Measurements from ENCODE around the gene BCKDHB. TPM values are rescaled to one million over a fixed set of nuclear protein-coding genes. Genes with fewer than 3 reads are reported as not detected.

Gene BCKDHB
- total RNA-seq, 4 donors from 2014 or later: 12.0 to 32.4 (median 20.6) TPM

DNA sequence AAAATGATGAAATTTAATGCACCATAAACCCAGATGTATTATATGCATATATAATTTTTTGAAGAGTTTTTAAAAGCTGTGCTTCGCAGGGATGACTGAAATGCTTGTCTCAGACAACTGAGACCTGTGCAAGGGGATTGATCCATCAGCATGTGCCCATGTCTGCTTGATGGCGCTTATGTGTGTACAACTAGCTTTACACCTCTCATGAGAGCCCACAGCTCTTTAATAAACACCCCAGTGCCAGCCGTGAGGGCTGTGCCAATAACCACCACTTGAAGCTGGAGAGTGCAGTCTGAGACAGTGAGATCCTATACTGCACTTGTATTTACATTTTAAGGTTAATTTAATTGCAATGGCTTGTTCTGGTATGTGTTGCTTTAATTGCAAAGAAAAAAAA lies 225.5 kb downstream of the BCKDHB start:
- Histone ChIP-seq H3K9me3 (no peaks in the 10 kb centered on the region), H3K27me3 (no peaks in the 10 kb centered on the region), H3K36me3 (no peaks in the 10 kb centered on the region), H3K4me3 (no peak overlapping the region), H3K4me1 (peaks cover 0 to 37% (median 0%) of the 10 kb centered on the region in 3 donors), H3K27ac (no peak overlapping the region)
- 62% methylated on average over 3 of the region's 3 CpGs; no CpG with 5 or more reads in 1 of the 2 donors for WGBS, 2 donors (ENCODE audit: low coverage in 1 of 2)
- ATAC-seq: no peak
- TF ChIP-seq EP300 (IDR thresholded peaks at IDR 0.05): no peak
- TF ChIP-seq, protein P1, sequence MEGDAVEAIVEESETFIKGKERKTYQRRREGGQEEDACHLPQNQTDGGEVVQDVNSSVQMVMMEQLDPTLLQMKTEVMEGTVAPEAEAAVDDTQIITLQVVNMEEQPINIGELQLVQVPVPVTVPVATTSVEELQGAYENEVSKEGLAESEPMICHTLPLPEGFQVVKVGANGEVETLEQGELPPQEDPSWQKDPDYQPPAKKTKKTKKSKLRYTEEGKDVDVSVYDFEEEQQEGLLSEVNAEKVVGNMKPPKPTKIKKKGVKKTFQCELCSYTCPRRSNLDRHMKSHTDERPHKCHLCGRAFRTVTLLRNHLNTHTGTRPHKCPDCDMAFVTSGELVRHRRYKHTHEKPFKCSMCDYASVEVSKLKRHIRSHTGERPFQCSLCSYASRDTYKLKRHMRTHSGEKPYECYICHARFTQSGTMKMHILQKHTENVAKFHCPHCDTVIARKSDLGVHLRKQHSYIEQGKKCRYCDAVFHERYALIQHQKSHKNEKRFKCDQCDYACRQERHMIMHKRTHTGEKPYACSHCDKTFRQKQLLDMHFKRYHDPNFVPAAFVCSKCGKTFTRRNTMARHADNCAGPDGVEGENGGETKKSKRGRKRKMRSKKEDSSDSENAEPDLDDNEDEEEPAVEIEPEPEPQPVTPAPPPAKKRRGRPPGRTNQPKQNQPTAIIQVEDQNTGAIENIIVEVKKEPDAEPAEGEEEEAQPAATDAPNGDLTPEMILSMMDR (IDR thresholded peaks at IDR 0.05): no peak
- no peak for TF ChIP-seq POLR2A (IDR thresholded peaks at IDR 0.05)
- no peak for TF ChIP-seq POLR2AphosphoS5 (IDR thresholded peaks at IDR 0.05)

DNA sequence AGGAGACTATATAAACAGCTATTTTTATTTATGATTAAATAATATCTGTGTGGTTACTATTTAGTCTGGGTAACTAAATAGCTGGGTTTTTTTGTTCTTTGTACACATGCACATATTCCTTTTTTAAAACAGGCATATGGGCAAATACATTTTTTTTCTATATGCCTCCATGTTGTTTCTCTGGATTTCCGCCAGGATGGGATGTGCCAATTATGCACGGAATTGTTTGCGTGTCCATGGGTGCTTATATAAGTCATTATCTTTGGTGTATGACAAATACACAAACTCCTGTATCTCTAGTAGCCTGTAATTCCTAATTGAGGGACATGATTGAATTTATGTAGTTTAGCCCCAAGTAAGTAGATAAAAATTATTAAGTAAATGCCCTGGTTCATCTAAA lies 226.9 kb downstream of the BCKDHB start:
- no peak for ATAC-seq
- H3K36me3 ChIP-seq: no peaks in the 10 kb centered on the region
- H3K4me1 ChIP-seq: peaks cover 0 to 50% (median 0%) of the 10 kb centered on the region in 3 donors
- H3K9me3 ChIP-seq: no peaks in the 10 kb centered on the region
- no peaks in the 10 kb centered on the region for H3K27me3 ChIP-seq
- 47 to 49% methylated on average over 3 of the region's 3 CpGs for WGBS, 2 donors (ENCODE audit: low coverage in 1 of 2)
- H3K27ac ChIP-seq: no peak overlapping the region
- TF ChIP-seq, protein P1 (IDR thresholded peaks at IDR 0.05): no peak
- TF ChIP-seq POLR2AphosphoS5 (IDR thresholded peaks at IDR 0.05): no peak
- H3K4me3 ChIP-seq: no peak overlapping the region

- peaks cover 0 to 48% (median 0%) of the 10 kb centered on the region in 3 donors for H3K4me1 ChIP-seq
- TF ChIP-seq POLR2AphosphoS5 (IDR thresholded peaks at IDR 0.05) (no peak), EP300 (IDR thresholded peaks at IDR 0.05) (no peak), POLR2A (IDR thresholded peaks at IDR 0.05) (no peak)
- TF ChIP-seq, protein P1 (IDR thresholded peaks at IDR 0.05): no peak
- no peak overlapping the region for H3K27ac ChIP-seq
- H3K27me3 ChIP-seq: no peaks in the 10 kb centered on the region
- no peaks in the 10 kb centered on the region for H3K9me3 ChIP-seq
- no peaks in the 10 kb centered on the region for H3K36me3 ChIP-seq
- peak overlapping the region; percentile 19 for H3K4me3 ChIP-seq
- 65 to 79% methylated on average over 6 of the region's 6 CpGs for WGBS, 2 donors (ENCODE audit: low coverage in 1 of 2)
- ATAC-seq: no peak
Observed at GRCh38 chr6:80335121-80335531, 228.7 kb downstream of the BCKDHB start.

- Histone ChIP-seq H3K27ac (no peak overlapping the region), H3K4me1 (peaks cover 0 to 55% (median 0%) of the 10 kb centered on the region in 3 donors), H3K4me3 (no peak overlapping the region), H3K36me3 (no peaks in the 10 kb centered on the region), H3K27me3 (no peaks in the 10 kb centered on the region), H3K9me3 (no peaks in the 10 kb centered on the region)
- ATAC-seq: no peak
- WGBS, 2 donors (ENCODE audit: low coverage in 1 of 2): 13 to 24% methylated on average over 2 of the region's 2 CpGs
- TF ChIP-seq POLR2AphosphoS5 (IDR thresholded peaks at IDR 0.05): no peak
- no peak for TF ChIP-seq POLR2A (IDR thresholded peaks at IDR 0.05)
- TF ChIP-seq EP300 (IDR thresholded peaks at IDR 0.05): no peak
- TF ChIP-seq, protein P1 (IDR thresholded peaks at IDR 0.05): no peak
Observed at GRCh38 chr6:80336911-80337310, 230.4 kb downstream of the BCKDHB start.

GRCh38 chr6:80338201-80338836 lies 231.8 kb downstream of the BCKDHB start:
- no peak for TF ChIP-seq POLR2AphosphoS5 (IDR thresholded peaks at IDR 0.05)
- TF ChIP-seq EP300 (IDR thresholded peaks at IDR 0.05): no peak
- no peak for TF ChIP-seq POLR2A (IDR thresholded peaks at IDR 0.05)
- TF ChIP-seq, protein P1 (IDR thresholded peaks at IDR 0.05): peak; percentile 22 to 70 (median 46)
- WGBS, 2 donors (ENCODE audit: low coverage in 1 of 2): 66 to 74% methylated on average over 4 to 11 of the region's 12 CpGs
- no peaks in the 10 kb centered on the region for H3K36me3 ChIP-seq
- H3K27me3 ChIP-seq: no peaks in the 10 kb centered on the region
- H3K4me3 ChIP-seq: no peak overlapping the region
- no peak overlapping the region for H3K27ac ChIP-seq
- ATAC-seq: no peak
- H3K9me3 ChIP-seq: no peaks in the 10 kb centered on the region
- H3K4me1 ChIP-seq: peaks cover 0 to 44% (median 0%) of the 10 kb centered on the region in 3 donors
